Loucy (cell line): Measurements from ENCODE around the gene POLE4.

Experiments used
- CTCF ChIP-seq: fragments of 200-600 bp; sonication (generic); conservative IDR thresholded peaks from 2 replicates; pipeline ENCODE4 v1.5.1; 2014; ENCODE audit warnings: mild to moderate bottlenecking, antibody characterized with exemption, low read length
- EZH2phosphoT487 ChIP-seq: fragments of 200-600 bp; IDR thresholded peaks from 2 replicates; pipeline ENCODE4 v1.6.1; 2018; ENCODE audit warnings: antibody characterized with exemption, mild to moderate bottlenecking, moderate library complexity, borderline replicate concordance

- TF ChIP-seq CTCF = no peak
- TF ChIP-seq EZH2phosphoT487 = no peak
Measured at GRCh38 chr2:75007061-75007460, 48.6 kb downstream of the POLE4 start.
